GM12878 (cell line): ENCODE results near the gene DNAJC3. TPM values are rescaled to one million over a fixed set of nuclear protein-coding genes. Genes with fewer than 3 reads are reported as not detected.

Experiments used
- BCL11A ChIP-seq: IDR thresholded peaks from 2 replicates; pipeline ENCODE4 v1.6.1; 2011; ENCODE audit warnings: low read depth, low read length
- SIN3A ChIP-seq: IDR thresholded peaks from 2 replicates; pipeline ENCODE4 v1.6.1; 2012; ENCODE audit warnings: low read depth, low read length, improper control_type of control experiment
- SIX5 ChIP-seq: IDR thresholded peaks from 2 replicates; pipeline ENCODE4 v1.6.1; 2011; ENCODE audit warnings: mild to moderate bottlenecking, low read depth, low read length, moderate library complexity; ENCODE audit not compliant: severe bottlenecking
- SMAD1 ChIP-seq: fragments of 450-650 bp; IDR thresholded peaks from 2 replicates; pipeline ENCODE4 v1.6.1; 2018; ENCODE audit warnings: mild to moderate bottlenecking, low read depth; ENCODE audit not compliant: partially characterized antibody
- TAF1 ChIP-seq: IDR thresholded peaks from 2 replicates; pipeline ENCODE4 v1.6.1; 2011; ENCODE audit warnings: mild to moderate bottlenecking, low read depth, low read length, borderline replicate concordance
- ZNF592 ChIP-seq: fragments of 450-650 bp; IDR thresholded peaks from 2 replicates; pipeline ENCODE4 v1.6.1; 2017; ENCODE audit warnings: mild to moderate bottlenecking, moderate library complexity
- ZNF687 ChIP-seq: fragments of 450-650 bp; IDR thresholded peaks from 2 replicates; pipeline ENCODE4 v1.6.1; 2017; ENCODE audit warnings: mild to moderate bottlenecking, moderate library complexity
- ZZZ3 ChIP-seq: IDR thresholded peaks from 2 replicates; pipeline ENCODE4 v1.6.1; 2011; ENCODE audit warnings: low read depth; ENCODE audit not compliant: control insufficient read depth, insufficient read length
- polyA plus RNA-seq, 11 experiments: library from polyadenylated mRNA; depleted of rRNA in 4 of 11; unstranded in 6 of 11; stranded (reverse) in 5 of 11; fragments of >200 nt; fragmentation: Nextera tagmentation in 4 of 11; fragmentation: Illumina TruSeq in 1 of 11; extraction: Ambion mirVana in 4 of 11; extraction: Trizol in 1 of 11; gene quantifications; 1 replicate in 1 of 11; 2 replicates in 10 of 11; pipeline versions ENCODE4 v1.2.1 to v1.2.3, GENCODE V29; 2011 to 2016; ENCODE audit warnings: inconsistent platforms in 2 of 11, missing spikeins in 2 of 11, low read depth in 1 of 11
- total RNA-seq, 4 experiments: library from RNA; depleted of rRNA in 3 of 4; stranded (reverse); fragments of >200 nt in 3 of 4; fragmentation: Illumina TruSeq in 1 of 4; extraction: Trizol in 1 of 4; gene quantifications; 2 replicates each; pipeline versions ENCODE4 v1.2.1 to v1.2.3, GENCODE V29; 2013 to 2021

The DNAJC3 gene
- total and polyA plus RNA-seq, 10 of the 15 experiments (the other 5 are each of a cell fraction or from before 2014, with no cell fraction given), result 9.3 to 37.4 (median 19.0) TPM

- no peak for TF ChIP-seq ZNF687
- TF ChIP-seq ZZZ3, result no peak
- no peak for TF ChIP-seq SIN3A
- no peak for TF ChIP-seq SMAD1
- TF ChIP-seq ZNF592, result no peak
- no peak for TF ChIP-seq TAF1
- no peak for TF ChIP-seq SIX5
- no peak for TF ChIP-seq BCL11A
Observed at GRCh38 chr13:95714142-95714832, 37.3 kb downstream of the DNAJC3 start (continued).
